ENCODE data around the gene CCNYL1.

- TF ChIP-seq, protein P1, sequence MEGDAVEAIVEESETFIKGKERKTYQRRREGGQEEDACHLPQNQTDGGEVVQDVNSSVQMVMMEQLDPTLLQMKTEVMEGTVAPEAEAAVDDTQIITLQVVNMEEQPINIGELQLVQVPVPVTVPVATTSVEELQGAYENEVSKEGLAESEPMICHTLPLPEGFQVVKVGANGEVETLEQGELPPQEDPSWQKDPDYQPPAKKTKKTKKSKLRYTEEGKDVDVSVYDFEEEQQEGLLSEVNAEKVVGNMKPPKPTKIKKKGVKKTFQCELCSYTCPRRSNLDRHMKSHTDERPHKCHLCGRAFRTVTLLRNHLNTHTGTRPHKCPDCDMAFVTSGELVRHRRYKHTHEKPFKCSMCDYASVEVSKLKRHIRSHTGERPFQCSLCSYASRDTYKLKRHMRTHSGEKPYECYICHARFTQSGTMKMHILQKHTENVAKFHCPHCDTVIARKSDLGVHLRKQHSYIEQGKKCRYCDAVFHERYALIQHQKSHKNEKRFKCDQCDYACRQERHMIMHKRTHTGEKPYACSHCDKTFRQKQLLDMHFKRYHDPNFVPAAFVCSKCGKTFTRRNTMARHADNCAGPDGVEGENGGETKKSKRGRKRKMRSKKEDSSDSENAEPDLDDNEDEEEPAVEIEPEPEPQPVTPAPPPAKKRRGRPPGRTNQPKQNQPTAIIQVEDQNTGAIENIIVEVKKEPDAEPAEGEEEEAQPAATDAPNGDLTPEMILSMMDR (IDR thresholded peaks at IDR 0.05 in 8 of 11, conservative IDR thresholded peaks at IDR 0.05 in 3 of 11): no peak
- TF ChIP-seq POLR2A (IDR thresholded peaks at IDR 0.05) (no peak), POLR2AphosphoS5 (IDR thresholded peaks at IDR 0.05) (no peak)
These were observed 18.1 kb downstream of the CCNYL1 start for GRCh38 chr2:207729465-207729998.

Measured in spleen (tissue), 7 donors.